HepG2 (cell line): Measurements from ENCODE around the gene ZNF33A. TPM values are rescaled to one million over a fixed set of nuclear protein-coding genes. Genes with fewer than 3 reads are reported as not detected.

Experiments used
- IRF2 ChIP-seq: IDR thresholded peaks from 2 replicates; pipeline ENCODE4 v1.6.1; 2018; ENCODE audit warnings: missing genetic modification reagents, missing compliant biosample characterization
- KDM2A ChIP-seq: sonication (generic); formaldehyde crosslinking; IDR thresholded peaks from 2 replicates; pipeline ENCODE4 v1.4.0; 2020; ENCODE audit warnings: low read depth, missing genetic modification reagents, borderline replicate concordance
- MIER2 ChIP-seq: IDR thresholded peaks from 2 replicates; pipeline ENCODE4 v1.6.1; 2016; ENCODE audit warnings: missing biosample characterization, missing genetic modification reagents
- NFKB2 ChIP-seq: sonication (generic); formaldehyde crosslinking; IDR thresholded peaks from 2 replicates; pipeline ENCODE4 v1.4.0; 2020; ENCODE audit warnings: missing genetic modification reagents, borderline replicate concordance
- TBP ChIP-seq: sonication (generic); formaldehyde crosslinking; IDR thresholded peaks from 2 replicates; pipeline ENCODE4 v1.5.0; 2020; ENCODE audit warnings: missing genetic modification reagents
- ZC3H4 ChIP-seq: sonication (generic); formaldehyde crosslinking; IDR thresholded peaks from 2 replicates; pipeline ENCODE4 v1.4.0; 2020; ENCODE audit warnings: missing genetic modification reagents, borderline replicate concordance
- ZNF619 ChIP-seq: sonication (generic); formaldehyde crosslinking; IDR thresholded peaks from 2 replicates; pipeline ENCODE4 v1.4.0; 2020; ENCODE audit warnings: mild to moderate bottlenecking, missing genetic modification reagents
- ZNF768 ChIP-seq: sonication (generic); formaldehyde crosslinking; IDR thresholded peaks from 2 replicates; pipeline ENCODE4 v1.4.0; 2020; ENCODE audit warnings: missing genetic modification reagents
- polyA plus RNA-seq, 8 experiments: library from polyadenylated mRNA; depleted of rRNA in 3 of 8; stranded (reverse) in 7 of 8; unstranded in 1 of 8; fragments of >200 nt; fragmentation: Illumina TruSeq in 4 of 8; extraction: Trizol in 4 of 8; gene quantifications; 2 replicates each; pipeline versions ENCODE4 v1.2.1 to v1.2.3, GENCODE V29; 2011 to 2016; ENCODE audit warnings: low read depth in 4 of 8, missing spikeins in 1 of 8, mixed read lengths in 1 of 8; ENCODE audit not compliant: insufficient read depth in 1 of 8
- total RNA-seq, 5 experiments: library from RNA; depleted of rRNA; stranded (reverse); fragments of >200 nt; fragmentation: Illumina TruSeq; extraction: Trizol; gene quantifications; 2 replicates each; pipeline ENCODE4 v1.2.3, GENCODE V29; 2016; ENCODE audit warnings: low read depth in 1 of 5
- TF ChIP-seq, protein P1 (sequence below): sonication (generic); formaldehyde crosslinking; conservative IDR thresholded peaks from 2 replicates; pipeline ENCODE4 v1.4.0; 2020; ENCODE audit warnings: missing genetic modification reagents
- TF ChIP-seq, protein P2 (sequence below): sonication (generic); formaldehyde crosslinking; IDR thresholded peaks from 2 replicates; pipeline ENCODE4 v1.4.0; 2020; ENCODE audit warnings: low read depth, missing genetic modification reagents
- TF ChIP-seq, protein P3 (sequence below): sonication (generic); formaldehyde crosslinking; IDR thresholded peaks from 2 replicates; pipeline ENCODE4 v1.4.0; 2020; ENCODE audit warnings: low read depth, mild to moderate bottlenecking, missing genetic modification reagents
- TF ChIP-seq, protein P4 (sequence below): fragments of 450-650 bp; IDR thresholded peaks from 2 replicates; pipeline ENCODE4 v1.6.1; 2017; ENCODE audit warnings: mild to moderate bottlenecking

The ZNF33A gene
- total and polyA plus RNA-seq, 2 of the 13 experiments (the other 11 are each of a cell fraction or from before 2014, with no cell fraction given): 13.1 to 22.5 TPM

DNA sequence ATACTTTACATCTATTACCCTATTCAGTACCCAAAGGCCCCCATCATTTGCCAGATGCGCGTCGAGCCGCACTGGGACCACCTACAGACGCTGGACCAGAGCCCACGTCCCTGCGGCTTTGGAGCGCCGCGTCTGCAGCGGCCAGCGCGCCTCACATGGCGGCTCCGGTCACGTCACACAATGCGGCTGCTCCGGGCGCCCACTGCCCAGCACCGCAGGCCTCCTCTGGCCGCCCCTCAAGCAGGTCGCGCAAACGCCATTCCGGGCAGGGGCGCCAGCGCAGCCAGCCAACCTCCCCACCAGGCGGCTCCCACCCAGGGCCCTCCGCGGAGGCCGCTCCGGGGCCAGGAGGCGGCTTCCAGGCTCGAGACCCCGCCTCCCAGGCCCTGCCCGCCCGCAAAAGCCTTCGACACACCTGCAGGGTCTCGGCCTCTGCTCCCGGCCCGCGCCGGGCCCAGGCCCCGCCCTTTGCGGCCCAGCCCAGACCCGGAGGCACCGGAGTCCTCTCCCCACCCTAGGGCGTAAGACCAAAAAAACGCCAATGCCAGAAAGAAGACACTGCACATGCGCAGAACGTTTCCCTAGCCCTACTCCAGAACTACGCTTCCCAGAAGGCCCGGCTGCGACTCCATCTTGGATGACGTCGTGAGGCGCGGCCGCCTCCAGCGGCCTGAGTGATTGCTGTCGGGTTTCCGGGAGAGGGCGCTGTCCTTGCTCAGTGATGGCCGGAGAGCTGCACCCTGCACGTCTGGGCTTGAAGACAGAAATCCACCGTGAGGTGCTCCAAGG lies 34.2 kb upstream of the ZNF33A start, which contains the start of gene ZNF25 (continued):
- TF ChIP-seq, protein P1, sequence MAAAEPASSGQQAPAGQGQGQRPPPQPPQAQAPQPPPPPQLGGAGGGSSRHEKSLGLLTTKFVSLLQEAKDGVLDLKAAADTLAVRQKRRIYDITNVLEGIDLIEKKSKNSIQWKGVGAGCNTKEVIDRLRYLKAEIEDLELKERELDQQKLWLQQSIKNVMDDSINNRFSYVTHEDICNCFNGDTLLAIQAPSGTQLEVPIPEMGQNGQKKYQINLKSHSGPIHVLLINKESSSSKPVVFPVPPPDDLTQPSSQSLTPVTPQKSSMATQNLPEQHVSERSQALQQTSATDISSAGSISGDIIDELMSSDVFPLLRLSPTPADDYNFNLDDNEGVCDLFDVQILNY (CRISPR knock-in tag): 0 out of 2 replicates have a peak, but pooled peaks have one; percentile 36
- TF ChIP-seq MIER2 (CRISPR knock-in tag) (no peak), ZNF619 (CRISPR knock-in tag) (peak; percentile 79), KDM2A (peak; percentile 88), NFKB2 (CRISPR knock-in tag) (peak; percentile 89), IRF2 (peak; percentile 93), ZNF768 (peak; percentile 65; the same call in 1 of the 2 replicates), TBP (CRISPR knock-in tag) (no peak), ZC3H4 (CRISPR knock-in tag) (peak; percentile 55; the same call in 1 of the 2 replicates)
- TF ChIP-seq, protein P2, sequence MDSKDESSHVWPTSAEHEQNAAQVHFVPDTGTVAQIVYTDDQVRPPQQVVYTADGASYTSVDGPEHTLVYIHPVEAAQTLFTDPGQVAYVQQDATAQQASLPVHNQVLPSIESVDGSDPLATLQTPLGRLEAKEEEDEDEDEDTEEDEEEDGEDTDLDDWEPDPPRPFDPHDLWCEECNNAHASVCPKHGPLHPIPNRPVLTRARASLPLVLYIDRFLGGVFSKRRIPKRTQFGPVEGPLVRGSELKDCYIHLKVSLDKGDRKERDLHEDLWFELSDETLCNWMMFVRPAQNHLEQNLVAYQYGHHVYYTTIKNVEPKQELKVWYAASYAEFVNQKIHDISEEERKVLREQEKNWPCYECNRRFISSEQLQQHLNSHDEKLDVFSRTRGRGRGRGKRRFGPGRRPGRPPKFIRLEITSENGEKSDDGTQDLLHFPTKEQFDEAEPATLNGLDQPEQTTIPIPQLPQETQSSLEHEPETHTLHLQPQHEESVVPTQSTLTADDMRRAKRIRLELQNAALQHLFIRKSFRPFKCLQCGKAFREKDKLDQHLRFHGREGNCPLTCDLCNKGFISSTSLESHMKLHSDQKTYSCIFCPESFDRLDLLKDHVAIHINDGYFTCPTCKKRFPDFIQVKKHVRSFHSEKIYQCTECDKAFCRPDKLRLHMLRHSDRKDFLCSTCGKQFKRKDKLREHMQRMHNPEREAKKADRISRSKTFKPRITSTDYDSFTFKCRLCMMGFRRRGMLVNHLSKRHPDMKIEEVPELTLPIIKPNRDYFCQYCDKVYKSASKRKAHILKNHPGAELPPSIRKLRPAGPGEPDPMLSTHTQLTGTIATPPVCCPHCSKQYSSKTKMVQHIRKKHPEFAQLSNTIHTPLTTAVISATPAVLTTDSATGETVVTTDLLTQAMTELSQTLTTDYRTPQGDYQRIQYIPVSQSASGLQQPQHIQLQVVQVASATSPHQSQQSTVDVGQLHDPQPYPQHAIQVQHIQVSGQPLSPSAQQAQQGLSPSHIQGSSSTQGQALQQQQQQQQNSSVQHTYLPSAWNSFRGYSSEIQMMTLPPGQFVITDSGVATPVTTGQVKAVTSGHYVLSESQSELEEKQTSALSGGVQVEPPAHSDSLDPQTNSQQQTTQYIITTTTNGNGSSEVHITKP (CRISPR knock-in tag): peak; percentile 53; the same call in 1 of the 2 replicates
- TF ChIP-seq, protein P3, sequence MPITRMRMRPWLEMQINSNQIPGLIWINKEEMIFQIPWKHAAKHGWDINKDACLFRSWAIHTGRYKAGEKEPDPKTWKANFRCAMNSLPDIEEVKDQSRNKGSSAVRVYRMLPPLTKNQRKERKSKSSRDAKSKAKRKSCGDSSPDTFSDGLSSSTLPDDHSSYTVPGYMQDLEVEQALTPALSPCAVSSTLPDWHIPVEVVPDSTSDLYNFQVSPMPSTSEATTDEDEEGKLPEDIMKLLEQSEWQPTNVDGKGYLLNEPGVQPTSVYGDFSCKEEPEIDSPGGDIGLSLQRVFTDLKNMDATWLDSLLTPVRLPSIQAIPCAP (CRISPR knock-in tag): no peak
- TF ChIP-seq, protein P4, sequence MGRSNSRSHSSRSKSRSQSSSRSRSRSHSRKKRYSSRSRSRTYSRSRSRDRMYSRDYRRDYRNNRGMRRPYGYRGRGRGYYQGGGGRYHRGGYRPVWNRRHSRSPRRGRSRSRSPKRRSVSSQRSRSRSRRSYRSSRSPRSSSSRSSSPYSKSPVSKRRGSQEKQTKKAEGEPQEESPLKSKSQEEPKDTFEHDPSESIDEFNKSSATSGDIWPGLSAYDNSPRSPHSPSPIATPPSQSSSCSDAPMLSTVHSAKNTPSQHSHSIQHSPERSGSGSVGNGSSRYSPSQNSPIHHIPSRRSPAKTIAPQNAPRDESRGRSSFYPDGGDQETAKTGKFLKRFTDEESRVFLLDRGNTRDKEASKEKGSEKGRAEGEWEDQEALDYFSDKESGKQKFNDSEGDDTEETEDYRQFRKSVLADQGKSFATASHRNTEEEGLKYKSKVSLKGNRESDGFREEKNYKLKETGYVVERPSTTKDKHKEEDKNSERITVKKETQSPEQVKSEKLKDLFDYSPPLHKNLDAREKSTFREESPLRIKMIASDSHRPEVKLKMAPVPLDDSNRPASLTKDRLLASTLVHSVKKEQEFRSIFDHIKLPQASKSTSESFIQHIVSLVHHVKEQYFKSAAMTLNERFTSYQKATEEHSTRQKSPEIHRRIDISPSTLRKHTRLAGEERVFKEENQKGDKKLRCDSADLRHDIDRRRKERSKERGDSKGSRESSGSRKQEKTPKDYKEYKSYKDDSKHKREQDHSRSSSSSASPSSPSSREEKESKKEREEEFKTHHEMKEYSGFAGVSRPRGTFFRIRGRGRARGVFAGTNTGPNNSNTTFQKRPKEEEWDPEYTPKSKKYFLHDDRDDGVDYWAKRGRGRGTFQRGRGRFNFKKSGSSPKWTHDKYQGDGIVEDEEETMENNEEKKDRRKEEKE: no peak
